ENCODE results near the gene ADARB2.

Gene ADARB2

GRCh38 chr10:1204434-1205326, 532.6 kb downstream of the ADARB2 start:
- DNase-seq (ENCODE audit: low read depth) = no peak

GRCh38 chr10:1203704-1204103, 533.6 kb downstream of the ADARB2 start:
- DNase-seq (ENCODE audit: low read depth) = no peak

GRCh38 chr10:1203216-1203615, 534.1 kb downstream of the ADARB2 start:
- no peak for DNase-seq (ENCODE audit: low read depth)

- no peak for DNase-seq (ENCODE audit: low read depth)
These were observed 535.0 kb downstream of the ADARB2 start for GRCh38 chr10:1202343-1202742.

- DNase-seq (ENCODE audit: low read depth) = no peak
These were observed 536.2 kb downstream of the ADARB2 start for GRCh38 chr10:1200866-1201807.

GRCh38 chr10:1199897-1200721, 537.2 kb downstream of the ADARB2 start:
- DNase-seq (ENCODE audit: low read depth) = no peak

GRCh38 chr10:1199345-1199673, 538.0 kb downstream of the ADARB2 start:
- no peak for DNase-seq (ENCODE audit: low read depth)

- no peak for DNase-seq (ENCODE audit: low read depth)
These were observed 538.6 kb downstream of the ADARB2 start for GRCh38 chr10:1198453-1199344.

GRCh38 chr10:1197384-1197783, 539.9 kb downstream of the ADARB2 start:
- no peak for DNase-seq (ENCODE audit: low read depth)

- DNase-seq (ENCODE audit: low read depth) = no peak
These were observed 540.7 kb downstream of the ADARB2 start for GRCh38 chr10:1196656-1197055.

- DNase-seq (ENCODE audit: low read depth) = no peak
These were observed 541.5 kb downstream of the ADARB2 start for GRCh38 chr10:1195828-1196227.

GRCh38 chr10:1194161-1194560, 543.2 kb downstream of the ADARB2 start:
- DNase-seq (ENCODE audit: low read depth) = no peak

GRCh38 chr10:1193561-1193960, 543.8 kb downstream of the ADARB2 start:
- DNase-seq (ENCODE audit: low read depth) = no peak

GRCh38 chr10:1191752-1192151, 545.6 kb downstream of the ADARB2 start:
- DNase-seq (ENCODE audit: low read depth) = no peak

GRCh38 chr10:1190791-1191490, 546.4 kb downstream of the ADARB2 start:
- no peak for DNase-seq (ENCODE audit: low read depth)

- DNase-seq (ENCODE audit: low read depth) = no peak
These were observed 547.3 kb downstream of the ADARB2 start for GRCh38 chr10:1190052-1190395.

GRCh38 chr10:1189166-1190051, 547.9 kb downstream of the ADARB2 start:
- no peak for DNase-seq (ENCODE audit: low read depth)

GRCh38 chr10:1188558-1189135, 548.7 kb downstream of the ADARB2 start:
- DNase-seq (ENCODE audit: low read depth) = no peak

Measured in activated gamma-delta T cell treated with anti-CD3 and anti-CD28 coated beads, Interleukin-2, amount 50 U/mL, for 16 hours (primary cell).